RWPE2 (cell line): ENCODE results near the gene MEGF9.

ENCODE experiments used
- ATAC-seq: fragments of 200-7000 bp; cut with Tn5 transposase; 3 replicates; pipeline ENCODE4 v1.9.1; 2021; ENCODE audit warnings: low read depth
- DNase-seq: peaks from one replicate; pipeline ENCODE4 v3.0.0-alpha.2; 2020; ENCODE audit warnings: low spot score
- H3K27ac ChIP-seq: fragments of 450-650 bp; 2 replicates; pipeline ENCODE4 v1.5.1; 2017; ENCODE audit warnings: mild to moderate bottlenecking; ENCODE audit not compliant: poor library complexity, severe bottlenecking
- H3K27me3 ChIP-seq: fragments of 250-450 bp; sonication (Bioruptor Pico); 2 replicates; pipeline ENCODE4 v1.5.1; 2021; ENCODE audit warnings: mild to moderate bottlenecking, moderate library complexity; ENCODE audit not compliant: insufficient read depth, poor library complexity, severe bottlenecking
- H3K36me3 ChIP-seq: fragments of 250-450 bp; sonication (Bioruptor Pico); 2 replicates; pipeline ENCODE4 v1.5.1; 2020; ENCODE audit warnings: low read depth, mild to moderate bottlenecking, moderate library complexity
- H3K4me1 ChIP-seq: fragments of 250-450 bp; sonication (Bioruptor Pico); 2 replicates; pipeline ENCODE4 v1.5.1; 2021; ENCODE audit warnings: mild to moderate bottlenecking, moderate library complexity; ENCODE audit not compliant: insufficient read depth, poor library complexity, severe bottlenecking
- H3K4me3 ChIP-seq: fragments of 250-450 bp; sonication (Bioruptor Pico); 2 replicates; pipeline ENCODE4 v1.5.1; 2021; ENCODE audit warnings: mild to moderate bottlenecking, moderate library complexity; ENCODE audit not compliant: severe bottlenecking
- H3K9me3 ChIP-seq: fragments of 250-450 bp; sonication (Bioruptor Pico); 2 replicates; pipeline ENCODE4 v1.5.1; 2021; ENCODE audit warnings: mild to moderate bottlenecking, moderate library complexity; ENCODE audit not compliant: severe bottlenecking
- TF ChIP-seq, protein P1 (sequence below): fragments of 450-650 bp; IDR thresholded peaks from one replicate; pipeline ENCODE4 v1.5.1; 2017; ENCODE audit warnings: mild to moderate bottlenecking, moderate library complexity; ENCODE audit not compliant: poor library complexity, severe bottlenecking

MEGF9 gene

DNA sequence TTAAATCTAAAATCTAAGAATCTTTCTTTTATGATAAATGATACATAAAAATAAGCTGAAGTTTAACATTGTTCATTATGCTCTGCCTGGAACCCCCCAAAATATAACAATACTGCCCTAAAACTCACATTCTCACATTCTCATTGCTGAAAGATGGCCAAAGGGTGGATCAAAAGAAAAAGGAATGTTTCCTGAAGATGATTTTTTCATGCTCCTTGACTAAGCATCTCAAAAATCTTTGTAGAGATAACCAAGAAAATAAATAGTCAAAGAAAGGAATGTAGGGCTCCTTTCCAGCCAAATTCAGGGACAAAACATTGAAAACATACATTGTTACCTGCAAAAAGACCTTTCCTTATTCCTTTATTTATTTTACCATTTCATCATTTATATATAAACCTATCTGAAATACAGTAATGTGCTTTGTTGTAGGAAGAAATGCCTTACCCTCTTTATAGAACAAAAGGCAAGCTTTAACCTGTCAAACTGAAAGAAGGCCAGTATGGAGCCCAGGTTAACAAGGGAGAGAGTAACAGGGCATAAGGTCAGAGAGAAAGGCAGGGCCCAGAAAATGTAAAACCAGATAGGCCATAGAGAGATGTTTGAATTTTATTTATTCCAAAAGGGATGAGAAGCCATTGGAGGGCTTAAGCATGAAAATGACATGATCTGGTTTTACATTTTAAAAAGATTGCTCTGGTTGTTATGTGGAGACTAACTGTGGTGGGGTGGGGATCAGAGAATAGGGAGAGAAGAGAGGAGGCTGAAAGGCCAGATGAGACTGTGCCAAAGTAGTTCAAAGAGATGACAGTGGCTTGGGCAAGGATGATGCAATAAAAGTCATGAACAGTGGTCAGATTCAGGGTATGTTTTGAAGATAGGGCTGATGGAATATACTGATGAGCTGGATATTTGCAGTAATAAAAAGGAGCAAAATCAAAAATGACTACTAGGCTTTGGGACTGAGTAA lies 97.0 kb downstream of the MEGF9 start:
- ATAC-seq (no peak), DNase-seq (no peak)
- H3K27me3 ChIP-seq: no peaks in the 10 kb centered on the region
- H3K4me1 ChIP-seq: peaks cover 15% of the 10 kb centered on the region
- H3K36me3 ChIP-seq: peaks cover 10% of the 10 kb centered on the region; the same call in 1 of the 2 replicates
- H3K4me3 ChIP-seq: no peak overlapping the region
- no peaks in the 10 kb centered on the region for H3K9me3 ChIP-seq
- peak overlapping the region; percentile 15 for H3K27ac ChIP-seq
- TF ChIP-seq, protein P1, sequence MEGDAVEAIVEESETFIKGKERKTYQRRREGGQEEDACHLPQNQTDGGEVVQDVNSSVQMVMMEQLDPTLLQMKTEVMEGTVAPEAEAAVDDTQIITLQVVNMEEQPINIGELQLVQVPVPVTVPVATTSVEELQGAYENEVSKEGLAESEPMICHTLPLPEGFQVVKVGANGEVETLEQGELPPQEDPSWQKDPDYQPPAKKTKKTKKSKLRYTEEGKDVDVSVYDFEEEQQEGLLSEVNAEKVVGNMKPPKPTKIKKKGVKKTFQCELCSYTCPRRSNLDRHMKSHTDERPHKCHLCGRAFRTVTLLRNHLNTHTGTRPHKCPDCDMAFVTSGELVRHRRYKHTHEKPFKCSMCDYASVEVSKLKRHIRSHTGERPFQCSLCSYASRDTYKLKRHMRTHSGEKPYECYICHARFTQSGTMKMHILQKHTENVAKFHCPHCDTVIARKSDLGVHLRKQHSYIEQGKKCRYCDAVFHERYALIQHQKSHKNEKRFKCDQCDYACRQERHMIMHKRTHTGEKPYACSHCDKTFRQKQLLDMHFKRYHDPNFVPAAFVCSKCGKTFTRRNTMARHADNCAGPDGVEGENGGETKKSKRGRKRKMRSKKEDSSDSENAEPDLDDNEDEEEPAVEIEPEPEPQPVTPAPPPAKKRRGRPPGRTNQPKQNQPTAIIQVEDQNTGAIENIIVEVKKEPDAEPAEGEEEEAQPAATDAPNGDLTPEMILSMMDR: no peak

DNA sequence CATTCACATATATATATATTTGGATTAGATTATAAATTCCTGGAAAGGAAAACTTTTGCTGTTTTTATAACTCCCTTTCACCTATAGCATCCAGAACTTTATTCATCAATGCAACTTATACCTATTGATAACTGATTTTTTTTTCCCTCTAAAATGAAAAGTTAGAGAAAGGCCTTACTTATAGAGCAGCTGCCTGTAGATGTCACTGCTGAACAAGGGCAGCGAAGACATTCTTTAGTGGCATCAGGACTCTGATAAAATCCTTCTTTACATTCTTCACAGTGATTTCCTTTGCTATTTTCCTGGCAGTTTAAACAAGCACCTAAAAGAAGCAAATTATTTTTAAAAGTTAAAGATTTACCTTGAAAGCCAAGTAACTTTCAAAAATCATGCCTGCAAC lies 102.1 kb downstream of the MEGF9 start:
- no peak for ATAC-seq
- Histone ChIP-seq H3K36me3 (peaks cover 24% of the 10 kb centered on the region), H3K27ac (peak overlapping the region; percentile 87), H3K27me3 (no peaks in the 10 kb centered on the region), H3K4me1 (peaks cover 46% of the 10 kb centered on the region), H3K9me3 (no peaks in the 10 kb centered on the region), H3K4me3 (no peak overlapping the region)
- TF ChIP-seq, protein P1: peak; percentile 67
- DNase-seq: no peak

DNA sequence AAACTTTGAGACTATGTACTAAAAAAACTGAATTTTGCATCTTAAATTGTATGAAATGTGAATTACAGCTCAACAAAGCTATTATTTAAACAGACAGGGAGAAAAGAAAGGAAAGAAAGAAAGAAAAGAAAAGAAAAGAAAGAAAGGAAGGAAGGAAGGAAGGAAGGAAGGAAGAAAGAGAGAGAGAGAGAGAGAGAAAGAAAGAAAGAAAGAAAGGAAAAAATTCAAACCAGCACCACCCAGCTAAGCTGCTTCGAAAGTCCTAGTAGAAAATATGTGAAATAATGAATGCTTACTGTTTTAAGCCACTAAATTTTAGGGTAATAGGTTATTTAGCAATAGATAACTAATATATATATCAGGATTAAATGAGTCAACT lies 102.6 kb downstream of the MEGF9 start:
- no peak for DNase-seq
- Histone ChIP-seq H3K36me3 (peaks cover 29% of the 10 kb centered on the region), H3K27me3 (no peaks in the 10 kb centered on the region), H3K9me3 (no peaks in the 10 kb centered on the region), H3K27ac (peak overlapping the region; percentile 87), H3K4me3 (no peak overlapping the region), H3K4me1 (peaks cover 42% of the 10 kb centered on the region)
- no peak for ATAC-seq
- TF ChIP-seq, protein P1: no peak

DNA sequence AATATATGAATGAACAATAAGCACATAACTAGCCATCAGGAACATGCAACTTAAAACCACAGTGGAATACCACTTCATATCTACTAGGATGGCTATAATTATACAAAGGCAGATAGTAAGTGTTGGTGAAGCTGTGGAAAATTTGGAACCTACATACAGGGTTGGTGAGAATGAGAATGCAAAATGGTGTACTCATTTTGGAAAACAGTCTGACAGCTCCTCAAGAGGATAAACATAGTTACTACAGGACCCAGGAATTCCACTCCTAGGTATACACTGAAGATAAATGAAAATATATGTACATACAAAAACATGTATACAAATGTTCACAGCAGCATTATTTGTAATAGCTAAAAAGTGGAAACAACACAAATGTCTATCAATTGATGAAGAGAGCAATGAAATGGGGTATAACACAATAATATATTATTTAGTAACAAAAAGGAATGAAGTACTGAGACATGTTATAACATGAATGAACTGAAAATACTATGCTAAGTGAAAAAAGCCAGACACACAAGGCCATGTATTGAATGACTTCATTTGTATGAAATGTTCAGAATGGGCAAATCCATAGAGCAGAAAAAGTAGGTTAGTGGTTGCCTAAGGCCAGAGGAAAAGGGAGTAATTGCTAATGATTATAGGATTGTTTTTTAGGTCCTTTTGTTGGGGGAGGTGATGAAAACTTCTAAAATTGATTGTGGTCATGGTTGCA lies 103.1 kb downstream of the MEGF9 start:
- no peak for DNase-seq

More for the DNA sequence above, 103.1 kb downstream of the MEGF9 start:
- Histone ChIP-seq H3K4me1 (peaks cover 42% of the 10 kb centered on the region), H3K9me3 (no peaks in the 10 kb centered on the region), H3K27ac (peak overlapping the region; percentile 87), H3K27me3 (no peaks in the 10 kb centered on the region), H3K36me3 (peaks cover 32% of the 10 kb centered on the region), H3K4me3 (no peak overlapping the region)
- peak; percentile 54 for ATAC-seq
- TF ChIP-seq, protein P1: peak; percentile 29
